ENCODE results near the gene ZNF774. TPM values are rescaled to one million over a fixed set of nuclear protein-coding genes. Genes with fewer than 3 reads are reported as not detected.
A peak's percentile ranks its signal among the peaks of the same experiment; 100 is the strongest.

The ZNF774 gene
- total and polyA plus RNA-seq, 10 of the 15 experiments (the other 5 are each of a cell fraction or from before 2014, with no cell fraction given): 0.35 to 2.5 (median 1.7) TPM

DNA sequence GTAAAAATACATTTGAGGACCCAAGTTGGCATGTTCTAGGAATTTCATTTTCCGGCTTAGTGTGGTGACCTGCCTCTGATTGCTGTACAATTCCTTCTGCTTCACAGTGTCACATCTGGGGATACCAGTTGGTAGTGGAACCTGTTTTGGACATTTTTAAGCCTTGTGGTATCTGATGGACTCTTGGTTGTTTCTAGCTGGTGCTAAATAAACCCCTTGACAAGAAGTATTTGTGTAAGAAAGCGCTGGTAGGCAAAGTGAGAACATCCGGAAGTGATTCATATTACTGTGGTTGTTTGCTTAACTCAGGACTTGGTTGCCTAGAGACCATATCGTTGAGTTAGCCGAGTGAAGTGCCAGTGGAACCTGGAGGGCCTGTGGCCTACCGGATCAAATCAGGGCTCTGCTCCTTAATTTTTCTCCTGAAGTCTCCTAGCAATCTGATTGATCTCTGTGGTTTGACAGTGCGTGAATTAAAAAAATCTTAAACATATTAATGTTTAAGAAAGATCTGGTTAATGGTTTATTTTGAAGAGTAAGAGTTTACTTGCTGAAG lies 48.8 kb downstream of the ZNF774 start (continued):
- TF ChIP-seq, protein P1, sequence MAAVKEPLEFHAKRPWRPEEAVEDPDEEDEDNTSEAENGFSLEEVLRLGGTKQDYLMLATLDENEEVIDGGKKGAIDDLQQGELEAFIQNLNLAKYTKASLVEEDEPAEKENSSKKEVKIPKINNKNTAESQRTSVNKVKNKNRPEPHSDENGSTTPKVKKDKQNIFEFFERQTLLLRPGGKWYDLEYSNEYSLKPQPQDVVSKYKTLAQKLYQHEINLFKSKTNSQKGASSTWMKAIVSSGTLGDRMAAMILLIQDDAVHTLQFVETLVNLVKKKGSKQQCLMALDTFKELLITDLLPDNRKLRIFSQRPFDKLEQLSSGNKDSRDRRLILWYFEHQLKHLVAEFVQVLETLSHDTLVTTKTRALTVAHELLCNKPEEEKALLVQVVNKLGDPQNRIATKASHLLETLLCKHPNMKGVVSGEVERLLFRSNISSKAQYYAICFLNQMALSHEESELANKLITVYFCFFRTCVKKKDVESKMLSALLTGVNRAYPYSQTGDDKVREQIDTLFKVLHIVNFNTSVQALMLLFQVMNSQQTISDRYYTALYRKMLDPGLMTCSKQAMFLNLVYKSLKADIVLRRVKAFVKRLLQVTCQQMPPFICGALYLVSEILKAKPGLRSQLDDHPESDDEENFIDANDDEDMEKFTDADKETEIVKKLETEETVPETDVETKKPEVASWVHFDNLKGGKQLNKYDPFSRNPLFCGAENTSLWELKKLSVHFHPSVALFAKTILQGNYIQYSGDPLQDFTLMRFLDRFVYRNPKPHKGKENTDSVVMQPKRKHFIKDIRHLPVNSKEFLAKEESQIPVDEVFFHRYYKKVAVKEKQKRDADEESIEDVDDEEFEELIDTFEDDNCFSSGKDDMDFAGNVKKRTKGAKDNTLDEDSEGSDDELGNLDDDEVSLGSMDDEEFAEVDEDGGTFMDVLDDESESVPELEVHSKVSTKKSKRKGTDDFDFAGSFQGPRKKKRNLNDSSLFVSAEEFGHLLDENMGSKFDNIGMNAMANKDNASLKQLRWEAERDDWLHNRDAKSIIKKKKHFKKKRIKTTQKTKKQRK (IDR thresholded peaks at IDR 0.05; ENCODE audit: low read depth, low read length): no peak
- TF ChIP-seq POU2F2 (IDR thresholded peaks at IDR 0.05; ENCODE audit: borderline replicate concordance, low read depth, low read length) (no peak), HCFC1 (IDR thresholded peaks at IDR 0.05; ENCODE audit: low read length) (no peak), ESRRA (IDR thresholded peaks at IDR 0.05; ENCODE audit: low read length) (no peak), ZNF24 (IDR thresholded peaks at IDR 0.05) (no peak), BMI1 (IDR thresholded peaks at IDR 0.05; ENCODE audit: borderline replicate concordance) (peak; percentile 89), EP300 (IDR thresholded peaks at IDR 0.05; ENCODE audit: borderline replicate concordance in 1 of 2, control insufficient read depth in 1 of 2, low read depth in 2 of 2, low read length in 2 of 2) (peak in 1 of 2 experiments; percentile 38; a peak in 1 of 4 replicates), ETV6 (conservative IDR thresholded peaks at IDR 0.05 in 1 of 2, IDR thresholded peaks at IDR 0.05 in 1 of 2; ENCODE audit: borderline replicate concordance in 1 of 2, low read depth in 1 of 2) (no peak), SIX5 (IDR thresholded peaks at IDR 0.05; ENCODE audit: low read depth, low read length, severe bottlenecking) (no peak), PAX8 (IDR thresholded peaks at IDR 0.05) (no peak), NFIC (IDR thresholded peaks at IDR 0.05; ENCODE audit: low read depth, low read length) (no peak; the same call in 1 of the 2 replicates), ATF7 (IDR thresholded peaks at IDR 0.05; ENCODE audit: low read depth) (peak; percentile 76), ZBED1 (IDR thresholded peaks at IDR 0.05; ENCODE audit: borderline replicate concordance) (no peak), IKZF2 (IDR thresholded peaks at IDR 0.05) (peak; percentile 39 to 40; a peak in 3 of 4 replicates), JUND (IDR thresholded peaks at IDR 0.05; ENCODE audit: low read depth, low read length) (0 out of 2 replicates have a peak, but pooled peaks have one; percentile 17), POLR2AphosphoS5 (IDR thresholded peaks at IDR 0.05; ENCODE audit: low read length) (peak; percentile 41; the same call in 1 of the 2 replicates)
- TF ChIP-seq, protein P2, sequence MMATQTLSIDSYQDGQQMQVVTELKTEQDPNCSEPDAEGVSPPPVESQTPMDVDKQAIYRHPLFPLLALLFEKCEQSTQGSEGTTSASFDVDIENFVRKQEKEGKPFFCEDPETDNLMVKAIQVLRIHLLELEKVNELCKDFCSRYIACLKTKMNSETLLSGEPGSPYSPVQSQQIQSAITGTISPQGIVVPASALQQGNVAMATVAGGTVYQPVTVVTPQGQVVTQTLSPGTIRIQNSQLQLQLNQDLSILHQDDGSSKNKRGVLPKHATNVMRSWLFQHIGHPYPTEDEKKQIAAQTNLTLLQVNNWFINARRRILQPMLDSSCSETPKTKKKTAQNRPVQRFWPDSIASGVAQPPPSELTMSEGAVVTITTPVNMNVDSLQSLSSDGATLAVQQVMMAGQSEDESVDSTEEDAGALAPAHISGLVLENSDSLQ (IDR thresholded peaks at IDR 0.05): peak; percentile 42; the same call in 1 of the 2 replicates
- TF ChIP-seq, protein P3, sequence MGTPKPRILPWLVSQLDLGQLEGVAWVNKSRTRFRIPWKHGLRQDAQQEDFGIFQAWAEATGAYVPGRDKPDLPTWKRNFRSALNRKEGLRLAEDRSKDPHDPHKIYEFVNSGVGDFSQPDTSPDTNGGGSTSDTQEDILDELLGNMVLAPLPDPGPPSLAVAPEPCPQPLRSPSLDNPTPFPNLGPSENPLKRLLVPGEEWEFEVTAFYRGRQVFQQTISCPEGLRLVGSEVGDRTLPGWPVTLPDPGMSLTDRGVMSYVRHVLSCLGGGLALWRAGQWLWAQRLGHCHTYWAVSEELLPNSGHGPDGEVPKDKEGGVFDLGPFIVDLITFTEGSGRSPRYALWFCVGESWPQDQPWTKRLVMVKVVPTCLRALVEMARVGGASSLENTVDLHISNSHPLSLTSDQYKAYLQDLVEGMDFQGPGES (IDR thresholded peaks at IDR 0.05): no peak
- TF ChIP-seq, protein P4, sequence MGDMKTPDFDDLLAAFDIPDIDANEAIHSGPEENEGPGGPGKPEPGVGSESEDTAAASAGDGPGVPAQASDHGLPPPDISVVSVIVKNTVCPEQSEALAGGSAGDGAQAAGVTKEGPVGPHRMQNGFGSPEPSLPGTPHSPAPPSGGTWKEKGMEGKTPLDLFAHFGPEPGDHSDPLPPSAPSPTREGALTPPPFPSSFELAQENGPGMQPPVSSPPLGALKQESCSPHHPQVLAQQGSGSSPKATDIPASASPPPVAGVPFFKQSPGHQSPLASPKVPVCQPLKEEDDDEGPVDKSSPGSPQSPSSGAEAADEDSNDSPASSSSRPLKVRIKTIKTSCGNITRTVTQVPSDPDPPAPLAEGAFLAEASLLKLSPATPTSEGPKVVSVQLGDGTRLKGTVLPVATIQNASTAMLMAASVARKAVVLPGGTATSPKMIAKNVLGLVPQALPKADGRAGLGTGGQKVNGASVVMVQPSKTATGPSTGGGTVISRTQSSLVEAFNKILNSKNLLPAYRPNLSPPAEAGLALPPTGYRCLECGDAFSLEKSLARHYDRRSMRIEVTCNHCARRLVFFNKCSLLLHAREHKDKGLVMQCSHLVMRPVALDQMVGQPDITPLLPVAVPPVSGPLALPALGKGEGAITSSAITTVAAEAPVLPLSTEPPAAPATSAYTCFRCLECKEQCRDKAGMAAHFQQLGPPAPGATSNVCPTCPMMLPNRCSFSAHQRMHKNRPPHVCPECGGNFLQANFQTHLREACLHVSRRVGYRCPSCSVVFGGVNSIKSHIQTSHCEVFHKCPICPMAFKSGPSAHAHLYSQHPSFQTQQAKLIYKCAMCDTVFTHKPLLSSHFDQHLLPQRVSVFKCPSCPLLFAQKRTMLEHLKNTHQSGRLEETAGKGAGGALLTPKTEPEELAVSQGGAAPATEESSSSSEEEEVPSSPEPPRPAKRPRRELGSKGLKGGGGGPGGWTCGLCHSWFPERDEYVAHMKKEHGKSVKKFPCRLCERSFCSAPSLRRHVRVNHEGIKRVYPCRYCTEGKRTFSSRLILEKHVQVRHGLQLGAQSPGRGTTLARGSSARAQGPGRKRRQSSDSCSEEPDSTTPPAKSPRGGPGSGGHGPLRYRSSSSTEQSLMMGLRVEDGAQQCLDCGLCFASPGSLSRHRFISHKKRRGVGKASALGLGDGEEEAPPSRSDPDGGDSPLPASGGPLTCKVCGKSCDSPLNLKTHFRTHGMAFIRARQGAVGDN (IDR thresholded peaks at IDR 0.05): no peak
